Activated T-helper 9 cell treated with anti-CD3 and anti-CD28 coated beads, Interleukin-2, amount 50 U/mL, for 16 hours (primary cell): ENCODE data around the gene TBCD.
"Not testable (repeated sequence)": the region's sequence is repeated elsewhere in the genome, so short reads cannot be mapped to it uniquely, and the experiment has no call there.

Experiments
- DNase-seq: peaks from one replicate; pipeline ENCODE4 v3.0.0-alpha.2; 2020; ENCODE audit warnings: low read depth

The TBCD gene

GRCh38 chr17:82974136-82974952 is 222.5 kb downstream of the TBCD start:
- DNase-seq = no peak

GRCh38 chr17:82976982-82977488 is 225.2 kb downstream of the TBCD start:
- DNase-seq = no peak

GRCh38 chr17:82977606-82978005 is 225.7 kb downstream of the TBCD start:
- no peak for DNase-seq

- no peak for DNase-seq
Observed at GRCh38 chr17:82978765-82979349, 227.0 kb downstream of the TBCD start.

GRCh38 chr17:82979718-82980117 is 227.9 kb downstream of the TBCD start:
- DNase-seq = no peak

- DNase-seq = no peak
Observed at GRCh38 chr17:82980632-82981031, 228.8 kb downstream of the TBCD start.

- no peak for DNase-seq
Observed at GRCh38 chr17:82981141-82981730, 229.4 kb downstream of the TBCD start.

- DNase-seq = no peak
Observed at GRCh38 chr17:82983510-82984248, 231.8 kb downstream of the TBCD start.

- not testable (repeated sequence) for DNase-seq
Observed at GRCh38 chr17:82984249-82984617, 232.4 kb downstream of the TBCD start.

GRCh38 chr17:82984751-82985427 is 233.0 kb downstream of the TBCD start:
- no peak for DNase-seq

GRCh38 chr17:82985428-82985805 is 233.6 kb downstream of the TBCD start:
- DNase-seq = no peak

GRCh38 chr17:82985973-82986372 is 234.1 kb downstream of the TBCD start:
- DNase-seq = no peak

- not testable (repeated sequence) for DNase-seq
Observed at GRCh38 chr17:82989051-82989450, 237.2 kb downstream of the TBCD start.

- no peak for DNase-seq
Observed at GRCh38 chr17:82989881-82990280, 238.0 kb downstream of the TBCD start.

GRCh38 chr17:82993005-82993404 is 241.1 kb downstream of the TBCD start:
- DNase-seq = no peak
